Peyer's patch (tissue), 4 donors: ENCODE measurements around the gene HIPK3.

Source experiments
- CTCF ChIP-seq, 6 experiments: fragments of 450-650 bp in 4 of 6; fragments of 200-600 bp in 2 of 6; sonication (generic) in 1 of 6; IDR thresholded peaks; one replicate each; pipeline ENCODE4 v1.5.1; 2017 to 2019; ENCODE audit warnings: antibody characterized with exemption in 6 of 6, mild to moderate bottlenecking in 3 of 6, moderate library complexity in 1 of 6
- POLR2A ChIP-seq, 2 donors: fragments of 450-650 bp; IDR thresholded peaks; one replicate each; pipeline ENCODE4 v1.5.1; 2017; ENCODE audit warnings: antibody characterized with exemption in 2 of 2, mild to moderate bottlenecking in 2 of 2, moderate library complexity in 2 of 2

- TF ChIP-seq CTCF (IDR thresholded peaks at IDR 0.05) (no peak), POLR2A (IDR thresholded peaks at IDR 0.05) (no peak)
Observed at GRCh38 chr11:33262011-33262645, 4.9 kb downstream of the HIPK3 start.
